GM04504 (cell line): Measurements from ENCODE around the gene ARNT2.
"Not testable (repeated sequence)": the region's sequence is repeated elsewhere in the genome, so short reads cannot be mapped to it uniquely, and the experiment has no call there.

Experiments used
- DNase-seq: peaks from one replicate; pipeline ENCODE4 v3.0.0-alpha.2; 2012; ENCODE audit warnings: low read depth

Gene ARNT2

DNA sequence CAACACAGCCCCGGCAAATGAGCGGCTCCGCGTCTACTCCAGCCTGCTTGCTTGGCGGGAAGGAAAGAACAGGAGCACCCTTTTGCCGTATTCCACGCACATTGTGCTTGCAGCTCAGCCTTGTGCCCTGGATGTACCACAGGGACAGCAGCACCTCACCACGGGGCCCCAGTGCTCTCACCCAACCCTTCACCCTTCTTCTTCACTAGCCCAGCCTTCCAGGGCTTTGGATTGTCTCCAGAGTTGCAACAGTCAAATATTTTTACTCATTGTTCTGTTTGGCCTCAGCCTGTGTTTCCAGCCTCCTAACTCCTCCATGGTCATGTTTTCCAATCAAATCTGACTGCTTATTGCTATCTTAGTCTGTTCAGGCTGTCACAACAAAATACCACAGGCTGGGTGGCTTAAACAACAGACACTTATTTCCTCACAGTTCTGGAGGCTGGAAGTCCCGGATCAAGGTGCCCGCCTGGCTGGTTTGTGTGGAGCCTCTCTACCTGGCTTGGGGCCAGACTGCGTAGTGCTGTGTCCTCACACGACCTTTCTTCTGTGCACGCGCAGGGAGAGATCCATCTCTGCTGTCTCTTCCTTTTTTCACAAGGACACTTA, 211.7 kb downstream of the ARNT2 start:
- DNase-seq: peak; percentile 70

DNA sequence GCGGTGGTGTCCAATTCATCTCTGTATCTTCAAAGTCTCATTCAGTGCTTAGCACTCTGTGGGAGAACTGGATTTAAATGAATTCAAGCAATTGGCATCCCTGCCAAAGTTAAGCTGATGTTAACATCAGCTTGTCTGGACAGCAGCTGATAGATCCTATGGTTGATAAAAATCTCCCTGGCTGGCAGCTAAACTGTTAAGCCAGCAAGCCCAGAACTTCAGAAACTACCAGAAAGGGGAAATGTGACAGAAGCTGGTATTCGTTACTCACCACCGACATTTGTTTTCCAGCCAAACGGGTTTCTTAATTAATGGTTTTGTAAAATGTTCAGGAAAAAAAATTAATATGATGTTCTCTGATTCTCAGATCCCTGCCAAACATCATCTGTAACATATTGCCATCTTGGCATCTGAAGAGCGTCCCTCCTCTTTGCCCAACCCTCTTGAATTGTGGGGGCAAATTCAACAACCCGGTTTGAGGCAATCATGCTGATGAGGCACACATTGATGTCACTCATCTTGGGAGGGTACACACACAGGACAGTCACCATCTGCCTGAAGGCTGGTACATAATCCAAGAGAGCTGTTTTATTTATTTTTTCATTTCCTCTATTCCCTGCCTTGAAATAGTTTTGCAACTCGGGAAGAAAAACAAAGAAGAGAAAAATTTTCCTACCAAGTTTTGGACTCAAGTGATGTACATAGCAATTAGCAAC, 214.7 kb downstream of the ARNT2 start:
- no peak for DNase-seq

GRCh38 chr15:80619680-80620079, 215.5 kb downstream of the ARNT2 start:
- DNase-seq: no peak

- no peak for DNase-seq
Observed at GRCh38 chr15:80620141-80620540, 216.0 kb downstream of the ARNT2 start.

DNA sequence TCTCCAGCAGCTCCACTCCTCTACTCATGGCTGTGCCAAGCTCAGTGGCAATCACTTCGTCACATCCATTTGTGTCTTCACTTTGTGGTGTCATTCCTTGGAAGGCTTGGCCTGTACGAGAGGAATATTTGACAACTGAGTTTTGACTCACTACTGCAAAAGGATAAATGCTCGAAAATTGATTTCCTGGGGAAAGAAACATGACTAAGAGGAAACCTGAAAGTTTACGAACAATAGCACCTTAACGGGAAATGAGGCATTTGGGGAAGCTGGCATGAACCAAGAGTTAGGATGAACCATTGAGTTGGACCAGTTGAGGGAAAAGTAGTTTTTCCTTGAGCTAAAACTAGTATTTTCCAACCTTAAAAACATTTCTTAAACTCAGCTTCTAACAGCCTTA, 216.7 kb downstream of the ARNT2 start:
- DNase-seq: no peak

DNA sequence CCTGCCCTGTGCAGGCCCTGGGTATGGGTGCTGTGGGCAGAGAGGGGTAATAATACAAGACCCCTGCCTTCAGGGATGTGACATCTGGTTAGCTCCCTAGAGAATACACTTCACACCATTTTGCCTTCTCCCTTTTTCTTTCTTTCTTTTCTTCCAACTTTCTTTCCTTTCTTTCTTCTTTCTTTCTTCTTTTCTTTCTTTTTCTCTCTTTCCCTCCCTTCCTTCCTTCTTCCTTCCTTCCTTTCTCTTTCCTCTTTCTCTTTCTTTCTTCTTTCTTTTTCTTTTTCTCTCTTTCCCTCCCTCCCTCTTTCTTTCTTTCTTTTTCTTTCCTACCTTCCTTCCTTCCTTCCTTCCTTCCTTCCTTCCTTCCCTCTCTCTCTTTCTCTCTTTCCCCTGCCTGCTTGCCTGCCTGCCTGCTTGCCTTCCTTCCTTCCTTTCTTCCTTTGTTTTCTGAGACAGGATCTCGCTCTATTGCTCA, 222.5 kb downstream of the ARNT2 start:
- no peak for DNase-seq

DNA sequence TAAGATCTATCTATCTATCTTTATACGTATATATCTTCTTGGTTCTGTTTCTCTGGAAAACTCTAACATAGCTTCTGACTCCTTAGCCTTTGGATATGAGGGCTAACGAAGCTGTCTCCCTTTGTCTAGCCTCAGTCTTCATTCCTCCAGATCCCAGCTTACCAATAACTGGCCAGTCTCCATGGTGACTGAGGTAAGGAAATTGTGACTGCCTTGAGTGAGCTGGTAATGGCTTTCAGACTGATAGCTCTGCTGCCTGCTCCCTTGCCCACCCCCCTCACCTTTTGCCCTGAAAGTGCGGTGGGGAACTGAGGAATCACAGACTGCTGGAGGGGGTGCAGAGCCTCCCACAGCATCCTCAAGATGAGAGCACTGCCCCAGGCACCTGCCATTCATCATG, 225.2 kb downstream of the ARNT2 start:
- DNase-seq: no peak

- DNase-seq: no peak
Observed at GRCh38 chr15:80630981-80631380, 226.8 kb downstream of the ARNT2 start.

DNA sequence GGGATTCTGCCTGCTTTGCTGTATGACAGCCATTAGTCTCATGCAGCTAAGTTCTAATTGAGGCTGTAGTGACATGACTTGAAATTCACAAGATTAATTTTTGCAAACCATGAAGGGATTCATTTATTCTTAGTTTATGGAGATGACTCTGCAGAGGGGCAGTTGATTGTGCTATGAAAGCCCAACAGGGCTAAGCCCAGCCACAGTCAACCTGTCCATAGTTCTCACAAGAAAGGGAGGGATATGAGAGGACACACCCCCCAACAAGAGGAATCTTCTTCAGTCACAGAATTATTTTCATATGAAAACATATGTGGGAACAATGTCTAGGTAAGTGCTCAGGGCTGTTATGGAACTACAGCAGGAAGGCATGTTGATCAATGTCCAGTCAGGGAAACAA, 229.0 kb downstream of the ARNT2 start:
- DNase-seq: no peak

DNA sequence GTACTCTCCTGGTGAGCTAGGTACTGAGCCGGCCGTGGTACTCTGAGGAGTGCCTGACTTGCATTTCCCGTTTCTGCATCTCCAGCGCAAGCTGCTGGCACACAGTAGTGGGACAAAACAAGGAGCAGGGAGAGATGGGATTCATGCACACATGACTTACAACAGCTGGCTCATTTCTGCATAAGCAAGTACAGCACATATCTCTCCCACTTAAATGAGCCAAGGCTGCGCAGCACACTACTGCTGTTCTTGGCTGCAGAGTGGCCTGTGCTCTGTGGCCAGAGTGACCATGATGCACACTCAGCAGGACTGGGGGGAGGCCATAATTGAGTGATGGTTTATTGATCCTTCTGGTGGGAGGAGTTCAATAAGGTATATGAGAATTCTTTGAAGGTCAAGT, 231.8 kb downstream of the ARNT2 start:
- no peak for DNase-seq

- DNase-seq: no peak
Observed at GRCh38 chr15:80636675-80637074, 232.5 kb downstream of the ARNT2 start.

DNA sequence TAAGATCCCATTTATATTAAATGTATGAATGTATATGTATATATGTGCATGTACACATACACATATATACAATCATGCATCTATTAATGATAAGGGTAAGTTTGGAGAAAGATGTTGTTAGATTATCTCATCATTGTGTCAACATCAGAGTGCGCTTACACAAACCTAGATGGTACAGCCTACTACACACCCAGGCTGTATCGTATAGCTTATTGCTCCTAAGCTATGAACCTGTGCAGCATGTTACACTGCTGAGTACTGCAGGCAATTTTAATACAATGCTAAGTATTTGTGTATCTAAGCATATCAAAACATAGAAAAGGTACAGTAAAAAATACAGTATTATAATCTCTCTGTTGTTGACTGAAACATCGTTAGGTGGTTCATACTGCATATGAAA, 233.6 kb downstream of the ARNT2 start:
- no peak for DNase-seq

DNA sequence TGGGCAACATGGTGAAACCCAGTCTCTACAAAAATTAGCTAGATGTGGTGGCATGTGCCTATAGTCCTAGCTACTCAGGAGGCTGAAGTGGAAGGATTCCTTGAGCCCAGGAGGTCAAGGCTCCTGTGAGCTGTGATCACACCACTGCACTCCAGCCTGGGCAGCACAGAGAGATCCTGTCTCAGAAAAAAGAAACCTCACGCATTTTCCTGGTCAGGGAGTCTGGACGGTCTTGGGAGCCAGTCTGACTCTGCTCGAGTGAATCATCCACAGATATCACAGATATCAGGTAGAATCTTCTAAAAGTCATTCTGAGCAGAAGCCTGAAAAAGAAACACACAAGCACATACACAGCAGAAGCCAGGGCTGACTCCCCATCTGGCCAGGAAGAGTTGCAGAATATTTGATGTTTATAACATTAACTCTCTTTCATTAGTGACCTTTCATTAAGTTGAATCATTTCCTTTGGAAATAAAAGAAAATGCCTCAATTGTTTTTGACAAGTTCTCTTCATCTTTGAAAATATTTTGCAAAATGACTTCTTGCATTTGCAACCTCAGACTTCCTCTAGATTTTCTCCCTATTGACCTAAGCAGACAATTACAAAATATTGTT, 234.5 kb downstream of the ARNT2 start:
- no peak for DNase-seq

- DNase-seq: no peak
Observed at GRCh38 chr15:80639168-80639555, 235.0 kb downstream of the ARNT2 start.

DNA sequence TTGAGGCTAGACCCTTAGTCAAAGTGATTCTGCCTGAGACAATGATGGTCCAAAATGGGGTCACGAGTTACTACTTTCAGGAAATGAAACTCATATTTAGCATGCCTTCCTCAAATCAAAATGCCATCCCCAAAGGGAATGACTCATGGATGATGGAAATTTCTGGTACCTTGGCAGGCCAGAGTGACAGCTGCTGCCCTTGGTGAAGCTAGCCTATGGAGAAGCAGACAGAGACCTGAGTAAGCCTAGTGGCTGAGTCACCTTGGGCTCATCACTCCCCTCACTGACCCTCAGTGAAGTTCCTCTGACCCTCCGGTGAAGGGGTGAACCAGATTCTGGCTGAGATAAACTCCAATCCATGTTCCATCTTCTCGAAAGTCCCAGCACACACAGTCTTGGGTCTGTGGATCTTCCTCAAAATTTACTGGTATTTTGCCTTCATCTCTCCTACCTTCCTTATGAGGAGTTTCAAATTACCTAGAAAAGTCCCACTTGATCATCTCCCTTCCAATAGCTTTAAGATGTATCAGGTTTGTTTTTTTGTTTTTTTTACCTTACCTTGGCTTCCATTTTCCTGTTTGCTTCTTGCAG, 236.4 kb downstream of the ARNT2 start:
- no peak for DNase-seq

DNA sequence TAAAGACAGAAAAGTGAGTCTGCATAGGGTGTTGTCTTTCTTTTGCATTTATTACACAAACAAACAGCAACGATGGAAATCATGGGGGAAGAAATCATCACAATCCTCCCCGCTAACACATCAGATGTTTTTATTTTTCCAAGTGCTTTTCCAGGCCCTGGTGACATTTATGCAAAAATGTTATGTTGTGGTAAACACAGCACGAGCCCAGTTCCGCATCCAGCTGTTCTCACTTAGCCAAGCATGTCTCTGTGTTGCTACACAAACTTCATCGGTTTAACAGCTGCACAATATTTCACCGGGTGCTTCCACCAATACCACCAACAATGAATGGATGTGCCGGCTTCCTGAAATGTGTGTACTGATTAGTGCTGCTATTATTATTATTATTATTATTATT, 237.2 kb downstream of the ARNT2 start:
- DNase-seq: no peak

DNA sequence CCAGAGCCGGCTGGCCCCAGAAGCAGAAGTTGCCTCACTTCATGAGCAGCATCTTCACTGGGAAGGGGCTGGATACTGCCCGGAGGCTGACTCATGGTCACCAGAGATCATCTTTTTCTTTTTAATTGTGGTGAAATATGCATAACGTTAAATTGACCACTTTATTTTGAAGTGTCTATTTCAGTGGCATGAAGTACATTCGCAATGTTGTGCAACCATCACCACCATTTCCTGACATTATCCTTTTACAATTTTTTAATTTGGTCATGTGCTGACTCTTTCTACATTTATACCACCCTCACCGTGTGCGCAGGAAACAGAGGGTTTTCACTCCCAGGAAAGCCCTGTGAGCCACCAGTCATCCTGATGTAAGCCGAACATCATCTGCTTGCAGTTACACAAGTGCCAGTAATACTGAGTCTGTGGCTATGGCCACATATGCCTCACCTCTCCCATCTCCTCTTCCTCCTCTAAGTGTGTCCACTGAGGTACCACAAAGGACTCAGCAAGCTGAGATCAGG, 239.3 kb downstream of the ARNT2 start:
- peak; percentile 85 for DNase-seq

GRCh38 chr15:80645494-80646065, 241.4 kb downstream of the ARNT2 start:
- no peak for DNase-seq

GRCh38 chr15:80647424-80647823, 243.2 kb downstream of the ARNT2 start:
- DNase-seq: not testable (repeated sequence)
